ENCODE results near the gene CTXN2. TPM values are rescaled to one million over a fixed set of nuclear protein-coding genes. Genes with fewer than 3 reads are reported as not detected.

Gene CTXN2
- total and polyA plus RNA-seq, 10 donors = not detected

- Histone ChIP-seq H3K27me3 (replicated peaks in 1 of 7) (peaks cover 0 to 12% (median 0%) of the 10 kb centered on the region in 7 donors), H3K9me3 (no peaks in the 10 kb centered on the region), H3K4me3 (no peak overlapping the region), H3K4me1 (no peaks in the 10 kb centered on the region), H3K27ac (no peak overlapping the region), H3K36me3 (no peaks in the 10 kb centered on the region)
- no peak for TF ChIP-seq POLR2A (IDR thresholded peaks at IDR 0.05)
- no peak for TF ChIP-seq CTCF (IDR thresholded peaks at IDR 0.05 in 8 of 11, conservative IDR thresholded peaks at IDR 0.05 in 3 of 11)
- TF ChIP-seq POLR2AphosphoS5 (IDR thresholded peaks at IDR 0.05) = no peak
- DNase-seq = no peak
- WGBS, 5 donors = 59 to 81% (median 73%) methylated on average over 4 of the region's 4 CpGs
- intact Hi-C loops (cut with DNase I; ENCODE audit: low total_unique reads) = no loop called here
Measured at GRCh38 chr15:48253172-48253571, 61.7 kb downstream of the CTXN2 start.

Other genes starting within 250 kb of the CTXN2 start
- not detected for gene SLC24A5, start 70.7 kb upstream of the CTXN2 start, total RNA-seq
- under 1 TPM in 1 of 3 donors, not detected in 2; 0.06 TPM for gene SLC24A5, start 70.7 kb upstream of the CTXN2 start, polyA plus RNA-seq
- 10 to 100 TPM; 13.6 to 41.3 (median 27.5) TPM for gene MYEF2, start 13.4 kb upstream of the CTXN2 start, total RNA-seq
- gene MYEF2, start 13.4 kb upstream of the CTXN2 start, polyA plus RNA-seq = 10 to 100 TPM in 1 of 3 donors, 1 to 10 TPM in 2; 8.1 to 13.5 (median 9.2) TPM
- not detected for gene SLC12A1, start 14.6 kb downstream of the CTXN2 start, total RNA-seq
- under 1 TPM in 2 of 3 donors, not detected in 1; 0.02 TPM for gene SLC12A1, start 14.6 kb downstream of the CTXN2 start, polyA plus RNA-seq
- gene DUT, start 139.8 kb downstream of the CTXN2 start, total RNA-seq = 10 to 100 TPM; 72.6 to 91.3 (median 81.0) TPM
- 100 to 1,000 TPM; 119 to 145 (median 142) TPM for gene DUT, start 139.8 kb downstream of the CTXN2 start, polyA plus RNA-seq

Data from spleen (tissue), 11 donors.